ENCODE results near the gene RELB. TPM values are rescaled to one million over a fixed set of nuclear protein-coding genes. Genes with fewer than 3 reads are reported as not detected.

The RELB gene
- total and polyA plus RNA-seq, 2 of the 4 experiments (the other 2 are of a cell fraction), result 5.0 to 17.2 TPM

GRCh38 chr19:44974857-44975256 lies 26.4 kb upstream of the RELB start:
- Histone ChIP-seq H4K8ac (ENCODE audit: low read depth in 2 of 2, low read length in 2 of 2) (no peak overlapping the region), H3K4me2 (ENCODE audit: low read depth, low read length) (no peak overlapping the region), H3K27ac (ENCODE audit: insufficient read depth, low read length) (no peak overlapping the region), H3K56ac (ENCODE audit: extremely low read depth, insufficient read depth, low read length) (no peak overlapping the region), H3K36me3 (ENCODE audit: control insufficient read depth, insufficient read depth, low read length) (peaks cover 64% of the 10 kb centered on the region), H3K79me1 (ENCODE audit: low read depth in 1 of 2, low read length in 2 of 2) (peaks cover 6 to 24% of the 10 kb centered on the region in 2 experiments; a peak in 3 of 4 replicates), H3K23ac (ENCODE audit: low read depth, low read length) (no peak overlapping the region), H3K9me1 (ENCODE audit: insufficient read depth, low read length) (no peaks in the 10 kb centered on the region), H4K20me1 (ENCODE audit: insufficient read depth, low read length) (peaks cover 9% of the 10 kb centered on the region; the same call in 1 of the 2 replicates), H3K14ac (replicated peaks; ENCODE audit: low read depth, low read length) (no peak overlapping the region), H3K4me1 (ENCODE audit: control insufficient read depth, insufficient read depth, low read length) (no peaks in the 10 kb centered on the region), H4K91ac (ENCODE audit: insufficient read depth, low read depth, low read length) (no peak overlapping the region), H2BK120ac (ENCODE audit: low read depth, low read length) (no peak overlapping the region), H4K5ac (ENCODE audit: low read depth, low read length) (no peak overlapping the region), H2BK15ac (ENCODE audit: low read depth, low read length) (no peak overlapping the region), H3K18ac (ENCODE audit: low read depth, low read length) (no peak overlapping the region), H3K9ac (ENCODE audit: low read depth, low read length) (no peak overlapping the region), H3K9me3 (ENCODE audit: control insufficient read depth, insufficient read depth, low read length) (no peaks in the 10 kb centered on the region), H2AK5ac (ENCODE audit: low read depth, low read length) (no peak overlapping the region), H2AK9ac (replicated peaks; ENCODE audit: low read depth, low read length, poor library complexity) (no peak overlapping the region), H2AFZ (replicated peaks; ENCODE audit: low read length, poor library complexity) (no peak overlapping the region), H2BK20ac (ENCODE audit: low read depth, low read length) (no peak overlapping the region), H3K4me3 (ENCODE audit: insufficient read depth, low read depth, low read length) (no peak overlapping the region), H2BK5ac (ENCODE audit: low read depth, low read length, poor library complexity, severe bottlenecking) (no peak overlapping the region), H3K27me3 (ENCODE audit: control insufficient read depth, insufficient read depth, low read length) (no peaks in the 10 kb centered on the region), H3K4ac (ENCODE audit: low read depth, low read length) (no peak overlapping the region)
- in situ Hi-C loops (cut with MboI; ENCODE audit: low sequenced_read_pairs) (no loop called here), intact Hi-C loops (cut with micrococcal nuclease) (no loop called here), dilution Hi-C loops (cut with HindIII; ENCODE audit: low sequenced_read_pairs, unreplicated experiment) (no loop called here)
- no peak for ATAC-seq (ENCODE audit: low read depth)
- TF ChIP-seq CHD1 (IDR thresholded peaks at IDR 0.05; ENCODE audit: low read depth, low read length) (no peak), CTCF (conservative IDR thresholded peaks at IDR 0.05; ENCODE audit: low read depth, low read length) (no peak), RCOR1 (IDR thresholded peaks at IDR 0.05; ENCODE audit: insufficient replicate concordance, low read length) (no peak), CEBPB (IDR thresholded peaks at IDR 0.05; ENCODE audit: low read depth, low read length) (no peak), MAFK (IDR thresholded peaks at IDR 0.05; ENCODE audit: low read depth, low read length) (no peak), RAD21 (IDR thresholded peaks at IDR 0.05; ENCODE audit: low read length) (no peak), BHLHE40 (IDR thresholded peaks at IDR 0.05; ENCODE audit: low read depth, low read length) (no peak), SMC3 (IDR thresholded peaks at IDR 0.05; ENCODE audit: low read depth, low read length) (no peak), NFE2L2 (IDR thresholded peaks at IDR 0.05; ENCODE audit: low read depth, low read length) (no peak), FOS (IDR thresholded peaks at IDR 0.05; ENCODE audit: low read depth, low read length) (no peak)
- ChIA-PET POLR2A (ENCODE audit: unreplicated experiment) (no interaction called here), CTCF (no interaction called here)
- DNase-seq, result no peak
- WGBS, 2 experiments (ENCODE audit: extremely low coverage in 2 of 2, insufficient read length in 1 of 2), result 96% methylated on average over 5 of the region's 5 CpGs; no CpG with 5 or more reads in 1 of the 2 experiments
- BruUV-seq (replicated peaks), result no TSS peak

All from IMR-90 (cell line).